Mesenchymal stem cell (in vitro differentiated cells and primary cell): ENCODE results near the gene SORCS1.

Experiments used
- DNase-seq: peaks from one replicate; pipeline ENCODE4 v3.0.0-alpha.2; 2013
- H2AFZ ChIP-seq: one replicate; pipeline ENCODE4 v1.6.1; 2013; ENCODE audit warnings: low read depth, mild to moderate bottlenecking, control low read depth, inconsistent platforms, low read length, moderate library complexity
- H2AK5ac ChIP-seq: 2 replicates; pipeline ENCODE4 v1.6.1; 2013; ENCODE audit warnings: low read length, moderate library complexity, mild to moderate bottlenecking, inconsistent platforms; ENCODE audit not compliant: severe bottlenecking
- H2BK120ac ChIP-seq: one replicate; pipeline ENCODE4 v1.6.1; 2013; ENCODE audit warnings: low read depth, mild to moderate bottlenecking, inconsistent platforms, low read length, moderate library complexity
- H2BK12ac ChIP-seq, 2 experiments: one replicate each; pipeline ENCODE4 v1.6.1; 2013; ENCODE audit warnings: inconsistent platforms in 2 of 2, low read length in 2 of 2, mild to moderate bottlenecking in 2 of 2, moderate library complexity in 2 of 2, control low read depth in 1 of 2
- H2BK15ac ChIP-seq: one replicate; pipeline ENCODE4 v1.6.1; 2013; ENCODE audit warnings: mild to moderate bottlenecking, low read depth, inconsistent platforms; ENCODE audit not compliant: poor library complexity, severe bottlenecking
- H2BK5ac ChIP-seq: 2 replicates; pipeline ENCODE4 v1.6.1; 2013; ENCODE audit warnings: low read depth, mild to moderate bottlenecking, low read length, control low read depth, inconsistent platforms; ENCODE audit not compliant: poor library complexity, severe bottlenecking
- H3K14ac ChIP-seq, 2 experiments: one replicate each; pipeline ENCODE4 v1.6.1; 2013; ENCODE audit warnings: inconsistent platforms in 2 of 2, low read length in 2 of 2, control low read depth in 1 of 2, mild to moderate bottlenecking in 1 of 2, moderate library complexity in 1 of 2
- H3K18ac ChIP-seq, 2 experiments: one replicate each; pipeline ENCODE4 v1.6.1; 2013; ENCODE audit warnings: inconsistent platforms in 2 of 2, low read length in 2 of 2, control low read depth in 1 of 2, low read depth in 1 of 2, mild to moderate bottlenecking in 1 of 2
- H3K23ac ChIP-seq, 2 experiments: one replicate each; pipeline ENCODE4 v1.6.1; 2013; ENCODE audit warnings: inconsistent platforms in 2 of 2, low read length in 2 of 2, mild to moderate bottlenecking in 2 of 2, moderate library complexity in 2 of 2, control low read depth in 1 of 2
- H3K27ac ChIP-seq: 2 replicates; pipeline ENCODE4 v1.5.1; 2013; ENCODE audit warnings: mild to moderate bottlenecking, moderate library complexity, low read length, control low read depth, inconsistent platforms; ENCODE audit not compliant: poor library complexity, severe bottlenecking
- H3K27me3 ChIP-seq, 2 experiments: 2 replicates each; pipeline versions ENCODE4 v1.6.1 to v1.7.0; 2013; ENCODE audit warnings: low read length in 2 of 2, mild to moderate bottlenecking in 2 of 2, moderate library complexity in 2 of 2, control low read depth in 1 of 2, inconsistent platforms in 1 of 2; ENCODE audit not compliant: control insufficient read depth in 1 of 2, insufficient read depth in 1 of 2
- H3K36me3 ChIP-seq, 2 experiments: 2 replicates each; pipeline versions ENCODE4 v1.6.1 to v1.7.0; 2013; ENCODE audit warnings: low read length in 2 of 2, control low read depth in 1 of 2, inconsistent platforms in 1 of 2, low read depth in 1 of 2, mild to moderate bottlenecking in 1 of 2; ENCODE audit not compliant: insufficient read depth in 2 of 2, control insufficient read depth in 1 of 2
- H3K4ac ChIP-seq, 2 experiments: one replicate each; pipeline ENCODE4 v1.6.1; 2013; ENCODE audit warnings: inconsistent platforms in 2 of 2, low read length in 2 of 2, mild to moderate bottlenecking in 2 of 2, moderate library complexity in 2 of 2, control low read depth in 1 of 2, low read depth in 1 of 2
- H3K4me1 ChIP-seq: 2 replicates; pipeline ENCODE4 v1.6.1; 2013; ENCODE audit warnings: low read depth, low read length, control low read depth; ENCODE audit not compliant: control insufficient read depth, insufficient read depth
- H3K4me2 ChIP-seq: 2 replicates; pipeline ENCODE4 v1.6.1; 2013; ENCODE audit warnings: low read length, mild to moderate bottlenecking, inconsistent platforms; ENCODE audit not compliant: poor library complexity, severe bottlenecking
- H3K4me3 ChIP-seq, 2 experiments: 2 replicates each; pipeline versions ENCODE4 v1.5.1 to v1.7.0; 2013; ENCODE audit warnings: low read length in 2 of 2, mild to moderate bottlenecking in 2 of 2, control low read depth in 1 of 2, low read depth in 1 of 2; ENCODE audit not compliant: insufficient read depth in 1 of 2
- H3K79me1 ChIP-seq: replicated peaks from 2 replicates; pipeline ENCODE4 v1.6.1; 2013; ENCODE audit warnings: mild to moderate bottlenecking, control low read depth, low read length, inconsistent platforms; ENCODE audit not compliant: poor library complexity, severe bottlenecking
- H3K9ac ChIP-seq: 2 replicates; pipeline ENCODE4 v1.7.0; 2013; ENCODE audit warnings: mild to moderate bottlenecking, low read length, moderate library complexity
- H3K9me3 ChIP-seq: 2 replicates; pipeline ENCODE4 v1.7.0; 2013; ENCODE audit warnings: mild to moderate bottlenecking, low read length; ENCODE audit not compliant: control insufficient read depth
- H4K8ac ChIP-seq: one replicate; pipeline ENCODE4 v1.6.1; 2013; ENCODE audit warnings: inconsistent platforms, mild to moderate bottlenecking, low read length, moderate library complexity
- H4K91ac ChIP-seq: one replicate; pipeline ENCODE4 v1.6.1; 2013; ENCODE audit warnings: mild to moderate bottlenecking, low read length, inconsistent platforms
- WGBS: methylation state at CpG from one replicate; pipeline ENCODE4 v1.1.7; 2013; ENCODE audit warnings: mixed read lengths; 5-methylcytosine and 5-hydroxymethylcytosine counted together

The SORCS1 gene

DNA sequence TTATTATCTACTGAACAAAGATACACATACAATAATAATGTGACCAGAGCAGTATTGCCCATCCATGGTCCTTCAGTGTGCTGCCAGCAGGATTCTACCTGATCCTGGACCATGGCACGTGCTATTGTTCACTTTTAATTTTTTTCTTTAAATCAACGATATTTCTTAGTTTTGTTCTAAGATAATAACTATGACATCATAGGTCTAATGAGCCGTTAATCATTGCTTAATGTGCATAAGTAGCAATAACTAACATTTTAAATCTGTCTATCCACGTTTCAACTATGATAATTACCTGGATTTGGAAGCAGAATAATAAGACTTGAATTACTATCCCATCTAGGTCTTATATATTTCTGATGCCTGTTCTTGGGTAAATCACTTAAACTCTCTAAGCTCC lies 253.8 kb downstream of the SORCS1 start:
- Histone ChIP-seq H2BK120ac (no peak overlapping the region), H2BK12ac (no peak overlapping the region), H2AK5ac (no peak overlapping the region), H3K23ac (no peak overlapping the region), H2BK5ac (no peak overlapping the region), H3K4me2 (no peak overlapping the region), H3K9ac (no peak overlapping the region), H3K4me1 (no peaks in the 10 kb centered on the region), H4K8ac (no peak overlapping the region), H3K27ac (no peak overlapping the region), H3K14ac (no peak overlapping the region), H3K79me1 (no peaks in the 10 kb centered on the region), H3K36me3 (no peaks in the 10 kb centered on the region), H3K27me3 (no peaks in the 10 kb centered on the region), H3K4ac (no peak overlapping the region), H2BK15ac (no peak overlapping the region), H3K9me3 (no peaks in the 10 kb centered on the region), H4K91ac (no peak overlapping the region), H3K18ac (no peak overlapping the region), H2AFZ (no peak overlapping the region), H3K4me3 (no peak overlapping the region)
- DNase-seq: no peak
- WGBS: no CpG with 5 or more reads among the region's 4 CpGs

DNA sequence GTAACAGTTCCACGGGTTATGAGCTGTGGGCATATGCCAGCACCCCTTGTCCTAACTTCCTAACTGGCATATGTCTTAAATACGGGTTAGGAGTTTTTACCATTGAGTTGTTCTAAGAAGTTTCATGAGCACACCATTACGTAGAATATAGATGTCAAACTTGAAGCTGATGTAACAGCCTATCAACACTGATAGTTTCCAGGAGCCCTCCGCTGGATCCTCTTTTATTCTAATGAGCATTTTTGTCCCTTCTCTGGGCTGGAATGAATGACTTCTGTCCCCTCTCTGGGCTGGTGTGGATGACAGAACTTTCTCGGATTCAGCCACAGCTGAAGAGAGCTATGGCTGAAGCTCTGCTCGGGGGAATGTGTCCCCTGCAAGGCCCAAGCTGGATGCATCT lies 256.3 kb downstream of the SORCS1 start:
- Histone ChIP-seq H2BK12ac (no peak overlapping the region), H4K8ac (no peak overlapping the region), H3K27me3 (no peaks in the 10 kb centered on the region), H3K4me1 (no peaks in the 10 kb centered on the region), H2AFZ (no peak overlapping the region), H3K9me3 (no peaks in the 10 kb centered on the region), H3K27ac (no peak overlapping the region), H3K4ac (no peak overlapping the region), H3K18ac (no peak overlapping the region), H2BK15ac (no peak overlapping the region), H2BK5ac (no peak overlapping the region), H3K79me1 (no peaks in the 10 kb centered on the region), H4K91ac (no peak overlapping the region), H3K14ac (no peak overlapping the region), H2AK5ac (no peak overlapping the region), H3K4me3 (no peak overlapping the region), H3K4me2 (no peak overlapping the region), H3K36me3 (no peaks in the 10 kb centered on the region), H3K23ac (no peak overlapping the region), H2BK120ac (no peak overlapping the region), H3K9ac (no peak overlapping the region)
- no peak for DNase-seq
- 83% methylated on average over 6 of the region's 6 CpGs for WGBS

DNA sequence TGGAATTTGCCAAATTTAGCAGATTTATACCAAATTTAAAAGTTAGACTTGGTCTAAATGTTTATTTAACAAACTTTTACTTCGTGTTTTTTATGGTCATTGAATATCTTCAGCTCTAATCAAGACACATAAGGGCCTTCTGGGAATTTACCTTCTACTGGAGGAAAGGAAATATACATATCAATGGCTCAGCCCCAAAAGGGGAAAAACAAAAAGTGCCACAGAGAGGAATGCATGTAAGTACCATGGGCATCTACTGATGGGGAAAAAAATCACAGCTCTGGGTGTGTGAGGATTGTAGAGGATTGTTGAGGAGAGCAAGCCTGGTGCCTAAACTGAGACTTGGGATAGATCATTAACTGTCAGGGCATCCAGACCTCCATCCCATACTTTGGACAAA lies 260.3 kb downstream of the SORCS1 start:
- no peak overlapping the region for H2AK5ac ChIP-seq
- H3K4me3 ChIP-seq: no peak overlapping the region
- no peaks in the 10 kb centered on the region for H3K27me3 ChIP-seq
- no peak overlapping the region for H3K27ac ChIP-seq
- H4K8ac ChIP-seq: no peak overlapping the region
- no peak overlapping the region for H2BK5ac ChIP-seq
- H3K4ac ChIP-seq: no peak overlapping the region
- H3K23ac ChIP-seq: no peak overlapping the region
- DNase-seq: no peak
- H3K14ac ChIP-seq: no peak overlapping the region
- H3K9me3 ChIP-seq: no peaks in the 10 kb centered on the region
- H3K18ac ChIP-seq: no peak overlapping the region
- no peak overlapping the region for H3K9ac ChIP-seq
- no peaks in the 10 kb centered on the region for H3K79me1 ChIP-seq
- no peak overlapping the region for H4K91ac ChIP-seq
- no peaks in the 10 kb centered on the region for H3K4me1 ChIP-seq
- no peak overlapping the region for H3K4me2 ChIP-seq
- no peaks in the 10 kb centered on the region for H3K36me3 ChIP-seq
- H2BK15ac ChIP-seq: no peak overlapping the region
- no CpG with 5 or more reads among the region's 1 CpG for WGBS
- no peak overlapping the region for H2BK120ac ChIP-seq
- no peak overlapping the region for H2BK12ac ChIP-seq
- no peak overlapping the region for H2AFZ ChIP-seq

DNA sequence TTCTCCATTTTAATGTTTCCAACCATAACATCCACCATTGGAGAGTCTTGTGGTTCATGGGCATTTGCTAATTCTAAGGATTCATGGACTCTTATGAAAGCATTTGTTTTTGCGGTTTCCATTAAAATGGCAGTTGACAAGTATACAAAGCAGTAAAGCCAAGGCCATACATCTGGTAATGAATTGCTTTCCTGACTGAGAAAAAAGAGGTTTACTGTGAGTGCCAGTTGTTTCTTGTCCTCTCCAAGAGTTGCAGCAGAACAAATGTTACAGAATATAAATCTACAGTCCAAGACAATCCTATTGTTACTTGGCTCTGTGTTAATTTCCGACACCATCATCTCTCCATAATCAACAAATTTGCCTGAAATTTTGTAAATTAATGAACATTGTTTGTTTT lies 261.3 kb downstream of the SORCS1 start:
- Histone ChIP-seq H3K4me1 (no peaks in the 10 kb centered on the region), H3K4ac (no peak overlapping the region), H3K14ac (no peak overlapping the region), H2AFZ (no peak overlapping the region), H3K79me1 (no peaks in the 10 kb centered on the region), H3K9me3 (no peaks in the 10 kb centered on the region), H4K91ac (no peak overlapping the region), H2BK5ac (no peak overlapping the region), H3K23ac (no peak overlapping the region), H3K36me3 (no peaks in the 10 kb centered on the region), H3K27ac (no peak overlapping the region), H3K4me3 (no peak overlapping the region), H3K4me2 (no peak overlapping the region), H4K8ac (no peak overlapping the region), H2BK120ac (no peak overlapping the region), H2AK5ac (no peak overlapping the region), H2BK12ac (no peak overlapping the region), H3K27me3 (no peaks in the 10 kb centered on the region), H3K18ac (no peak overlapping the region), H3K9ac (no peak overlapping the region), H2BK15ac (no peak overlapping the region)
- 45% methylated on average over 1 of the region's 2 CpGs for WGBS
- no peak for DNase-seq
